Chondrocyte (in vitro differentiated cells): ENCODE measurements around the gene CCDC70. TPM values are rescaled to one million over a fixed set of nuclear protein-coding genes. Genes with fewer than 3 reads are reported as not detected.

Experiments
- DNase-seq: peaks from one replicate; pipeline ENCODE4 v3.0.0; 2021; ENCODE audit warnings: mixed read lengths, low spot score
- H3K27ac Mint-ChIP-seq: one replicate; pipeline ENCODE4 v1.8.0; 2021; ENCODE audit warnings: mild to moderate bottlenecking, moderate library complexity, mixed read lengths; ENCODE audit not compliant: unreplicated experiment
- H3K27me3 Mint-ChIP-seq: 2 replicates; pipeline ENCODE4 v1.8.0; 2021; ENCODE audit warnings: low read depth, mixed read lengths
- H3K36me3 Mint-ChIP-seq: 2 replicates; pipeline ENCODE4 v1.8.0; 2021; ENCODE audit warnings: low read depth, mixed read lengths
- H3K4me1 Mint-ChIP-seq: 2 replicates; pipeline ENCODE4 v1.8.0; 2021; ENCODE audit warnings: low read depth, mild to moderate bottlenecking, mixed read lengths
- H3K4me3 Mint-ChIP-seq: one replicate; pipeline ENCODE4 v1.8.0; 2021; ENCODE audit warnings: mild to moderate bottlenecking, moderate library complexity, mixed read lengths; ENCODE audit not compliant: unreplicated experiment
- H3K9me3 Mint-ChIP-seq: 2 replicates; pipeline ENCODE4 v1.8.0; 2021; ENCODE audit warnings: low read depth, mixed read lengths
- CTCF ChIP-seq: fragments of 200-600 bp; sonication (generic); IDR thresholded peaks from 2 replicates; pipeline ENCODE4 v1.5.0; 2021; ENCODE audit warnings: antibody characterized with exemption, mild to moderate bottlenecking, moderate library complexity
- total RNA-seq: library from RNA; stranded (reverse); gene quantifications from 3 replicates; pipeline ENCODE4 v1.2.1, GENCODE V29; 2021

CCDC70 gene
- total RNA-seq, 1 donor from 2014 or later = not detected

DNA sequence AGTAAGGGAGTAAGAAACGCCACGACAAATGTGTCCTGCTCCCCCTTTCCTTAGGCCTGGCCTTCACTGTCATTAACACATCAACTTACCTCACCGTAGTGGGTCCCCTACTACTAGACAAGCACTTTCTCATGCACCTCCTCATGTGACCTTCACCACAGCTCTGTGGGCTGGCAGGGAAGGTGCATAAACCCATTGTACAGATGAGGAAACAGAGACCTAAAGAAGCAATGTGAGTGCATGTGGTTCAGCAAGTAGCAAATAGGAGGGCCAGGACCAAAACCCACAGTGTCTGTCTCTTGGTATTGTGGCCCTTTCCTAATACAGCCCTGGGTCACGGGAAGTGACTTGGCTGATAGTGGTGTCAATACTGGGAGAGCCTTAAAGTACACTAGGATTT, 5.3 kb downstream of the CCDC70 start:
- H3K27ac Mint-ChIP-seq = no peak overlapping the region
- H3K27me3 Mint-ChIP-seq = no peaks in the 10 kb centered on the region
- TF ChIP-seq CTCF = no peak
- H3K4me3 Mint-ChIP-seq = no peak overlapping the region
- H3K4me1 Mint-ChIP-seq = no peaks in the 10 kb centered on the region
- H3K36me3 Mint-ChIP-seq = no peaks in the 10 kb centered on the region
- DNase-seq = no peak
- H3K9me3 Mint-ChIP-seq = no peaks in the 10 kb centered on the region

DNA sequence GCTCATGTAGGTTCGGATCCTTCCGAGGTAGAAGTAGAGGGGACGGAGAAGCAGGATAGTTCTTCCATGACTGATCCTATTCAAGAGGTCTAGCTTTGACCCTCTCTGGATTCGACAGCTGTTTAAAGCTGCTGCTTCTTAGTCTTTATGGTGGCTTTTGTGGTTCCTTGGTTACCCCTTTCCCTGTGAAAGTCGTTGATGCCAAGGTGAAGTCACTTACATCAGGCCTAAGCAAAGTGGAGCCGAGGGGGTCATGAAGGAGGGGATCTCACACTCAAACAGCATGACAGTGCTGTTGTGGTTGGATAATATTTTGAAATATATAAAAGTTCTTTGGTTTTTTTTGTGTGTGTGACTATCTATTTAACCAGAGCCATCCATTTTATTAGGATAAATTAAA, 8.1 kb downstream of the CCDC70 start:
- DNase-seq = no peak
- Mint-ChIP-seq H3K9me3 (no peaks in the 10 kb centered on the region), H3K4me3 (no peak overlapping the region), H3K27me3 (no peaks in the 10 kb centered on the region), H3K36me3 (no peaks in the 10 kb centered on the region), H3K4me1 (peaks cover 13% of the 10 kb centered on the region), H3K27ac (no peak overlapping the region)
- no peak for TF ChIP-seq CTCF

DNA sequence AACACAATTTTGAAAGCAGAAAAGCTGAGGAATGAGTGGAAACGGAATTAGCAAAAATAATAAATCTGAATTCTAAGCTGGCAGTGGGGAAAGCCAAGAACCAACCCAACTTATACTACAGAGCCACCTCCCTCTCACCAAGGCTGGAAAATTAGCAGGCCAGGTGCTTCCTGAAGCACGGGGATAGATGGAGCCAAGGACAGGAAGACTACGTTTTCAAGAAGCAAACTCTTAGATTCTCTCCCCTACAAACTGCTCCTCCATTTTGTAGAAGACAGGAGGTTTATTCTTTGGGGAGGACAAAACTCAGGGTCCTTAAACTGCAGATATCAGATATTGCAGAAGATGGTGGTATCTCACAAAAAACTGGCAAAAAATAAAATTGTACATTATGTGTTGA, 8.8 kb downstream of the CCDC70 start:
- H3K27me3 Mint-ChIP-seq = no peaks in the 10 kb centered on the region
- H3K4me3 Mint-ChIP-seq = no peak overlapping the region
- TF ChIP-seq CTCF = no peak
- DNase-seq = no peak
- no peaks in the 10 kb centered on the region for H3K9me3 Mint-ChIP-seq
- H3K36me3 Mint-ChIP-seq = no peaks in the 10 kb centered on the region
- no peak overlapping the region for H3K27ac Mint-ChIP-seq
- H3K4me1 Mint-ChIP-seq = peaks cover 13% of the 10 kb centered on the region

DNA sequence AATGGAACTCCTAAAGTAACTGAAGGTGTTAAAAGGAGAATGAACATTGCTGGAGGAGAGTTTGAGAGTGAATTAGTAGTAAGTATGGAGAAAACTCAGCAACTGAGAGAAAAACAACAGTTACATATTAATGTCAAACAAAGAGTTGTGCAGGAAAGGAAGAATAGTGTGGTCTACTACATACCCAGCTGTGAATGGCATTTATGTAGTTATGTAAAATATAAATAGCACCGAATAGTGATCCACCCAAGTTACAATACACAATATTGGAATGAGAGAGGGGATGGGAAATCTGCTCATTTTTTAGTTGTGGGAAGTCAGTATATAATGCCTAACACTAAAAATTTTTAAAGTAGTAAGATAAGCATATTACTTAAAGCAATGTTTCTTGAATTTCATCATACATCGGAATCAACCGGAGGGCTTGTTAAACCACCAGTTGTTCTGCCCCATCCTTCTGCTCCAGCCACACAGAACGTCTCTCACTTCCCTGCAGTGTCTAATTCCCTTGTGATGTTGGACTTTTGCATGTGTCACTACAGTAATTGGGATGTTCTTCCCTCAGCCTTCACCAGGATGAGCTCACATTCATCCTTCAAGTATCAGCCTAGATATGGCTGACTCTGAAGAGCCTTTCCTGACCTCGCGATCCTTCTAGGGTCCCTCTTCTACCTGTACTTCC, 11.5 kb downstream of the CCDC70 start:
- no peak for DNase-seq
- Mint-ChIP-seq H3K4me3 (no peak overlapping the region), H3K9me3 (no peaks in the 10 kb centered on the region), H3K36me3 (peaks cover 5% of the 10 kb centered on the region), H3K27me3 (no peaks in the 10 kb centered on the region), H3K27ac (no peak overlapping the region), H3K4me1 (peaks cover 13% of the 10 kb centered on the region)
- no peak for TF ChIP-seq CTCF

DNA sequence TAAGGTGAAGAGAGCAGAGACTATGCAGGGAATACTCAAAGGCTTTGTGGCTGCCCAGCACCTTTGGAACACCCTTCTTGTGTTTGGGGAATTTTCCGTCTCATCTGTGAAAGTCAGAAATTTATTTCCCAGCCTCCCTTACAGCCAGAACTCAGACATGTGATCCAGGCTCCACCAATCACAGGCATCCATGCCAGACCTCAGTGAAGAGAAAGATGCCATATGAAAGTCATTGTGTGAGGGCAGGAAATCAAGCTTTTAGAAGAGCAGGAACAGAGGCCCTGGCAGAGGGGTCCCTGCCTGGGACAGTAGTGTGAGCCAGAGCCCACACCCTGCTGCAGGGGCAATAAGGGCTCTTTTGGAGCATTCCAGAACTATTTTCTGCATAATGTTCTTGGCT, 12.1 kb downstream of the CCDC70 start:
- H3K36me3 Mint-ChIP-seq = peaks cover 5% of the 10 kb centered on the region
- no peaks in the 10 kb centered on the region for H3K9me3 Mint-ChIP-seq
- H3K27ac Mint-ChIP-seq = no peak overlapping the region

More for the DNA sequence above, 12.1 kb downstream of the CCDC70 start:
- Mint-ChIP-seq H3K4me3 (no peak overlapping the region), H3K27me3 (no peaks in the 10 kb centered on the region), H3K4me1 (peaks cover 13% of the 10 kb centered on the region)
- no peak for DNase-seq
- no peak for TF ChIP-seq CTCF
